ENCODE results near the gene SUV39H2. TPM values are rescaled to one million over a fixed set of nuclear protein-coding genes. Genes with fewer than 3 reads are reported as not detected.

SUV39H2 gene
- total and polyA plus RNA-seq, 10 of the 15 experiments (the other 5 are each of a cell fraction or from before 2014, with no cell fraction given) = 24.3 to 41.1 (median 30.0) TPM

- Histone ChIP-seq H3K4me3 (no peak overlapping the region), H3K9ac (ENCODE audit: control insufficient read depth, insufficient read depth, low read length) (no peak overlapping the region), H3K79me2 (ENCODE audit: control insufficient read depth, insufficient read depth, low read length) (peaks cover 29% of the 10 kb centered on the region), H3K27me3 (replicated peaks in 1 of 2; ENCODE audit: control insufficient read depth in 2 of 2, insufficient read depth in 2 of 2, low read length in 1 of 2) (no peaks in the 10 kb centered on the region), H3K4me1 (ENCODE audit: control insufficient read depth, insufficient read depth, low read length) (peaks cover 7% of the 10 kb centered on the region; the same call in 1 of the 2 replicates), H2AFZ (ENCODE audit: control insufficient read depth, low read depth, low read length) (no peak overlapping the region), H3K9me3 (replicated peaks; ENCODE audit: control insufficient read depth, insufficient read depth, low read length) (no peaks in the 10 kb centered on the region), H3K27ac (ENCODE audit: control insufficient read depth, insufficient read depth) (no peak overlapping the region), H4K20me1 (ENCODE audit: control insufficient read depth, insufficient read depth) (no peaks in the 10 kb centered on the region), H3K36me3 (ENCODE audit: control insufficient read depth in 2 of 2, insufficient read depth in 2 of 2, low read length in 1 of 2) (0 out of 4 replicates have a peak, but pooled peaks cover 0 to under 1% of the 10 kb centered on the region in 2 experiments), H3K4me2 (ENCODE audit: control insufficient read depth, insufficient read depth) (no peak overlapping the region)
- intact Hi-C loops (cut with micrococcal nuclease; ENCODE audit: unreplicated experiment) (loop anchor here (5.0 kb wide), 4 partner anchors 41 to 339 kb away; partner anchors contain the start of genes DCLRE1C and SUV39H2), in situ Hi-C loops (cut with MboI) (no loop called here)
- ChIA-PET POLR2A (interaction anchor here (1.2 to 3.4 kb wide), 4 partner anchors 42 to 116 kb away, joined by 3 to 18 read pairs (median 6); partner anchors contain the start of gene SUV39H2), CTCF (interaction anchor here (0.8 to 3.9 kb wide), 10 partner anchors 9 to 333 kb away, joined by 3 to 44 read pairs (median 14); partner anchors contain the start of gene SUV39H2), RAD21 (ENCODE audit: unreplicated experiment) (interaction anchor here (0.7 to 2.4 kb wide), 6 partner anchors 13 to 338 kb away, joined by 3 to 10 read pairs (median 4); no protein-coding TSS in a partner anchor), SMC1A (ENCODE audit: uncharacterized antibody, unreplicated experiment) (interaction anchor here (0.6 to 3.7 kb wide), 12 partner anchors 10 to 328 kb away, joined by 3 to 33 read pairs (median 6); partner anchors contain the start of gene DCLRE1C)
- BruUV-seq (replicated peaks) = no TSS peak
- FAIRE-seq (no peak), ATAC-seq (no peak), DNase-seq (ENCODE audit: low read depth, low spot score) (no peak)
- 97% methylated on average over 2 of the region's 2 CpGs for WGBS (ENCODE audit: insufficient coverage, insufficient replicate concordance, low lambda C conversion rate, missing lambda C conversion rate)
- TF ChIP-seq JUNB (IDR thresholded peaks at IDR 0.05) (no peak), PAX5 (IDR thresholded peaks at IDR 0.05; ENCODE audit: borderline replicate concordance, low read depth, low read length) (no peak), ZNF384 (IDR thresholded peaks at IDR 0.05; ENCODE audit: borderline replicate concordance, low read depth, low read length) (no peak), NR2C1 (IDR thresholded peaks at IDR 0.05) (no peak), TCF7 (IDR thresholded peaks at IDR 0.05; ENCODE audit: borderline replicate concordance) (no peak), SIX5 (IDR thresholded peaks at IDR 0.05; ENCODE audit: low read depth, low read length, severe bottlenecking) (no peak), MLLT1 (IDR thresholded peaks at IDR 0.05) (no peak), ZNF687 (IDR thresholded peaks at IDR 0.05) (no peak)
- TF ChIP-seq, protein P1, sequence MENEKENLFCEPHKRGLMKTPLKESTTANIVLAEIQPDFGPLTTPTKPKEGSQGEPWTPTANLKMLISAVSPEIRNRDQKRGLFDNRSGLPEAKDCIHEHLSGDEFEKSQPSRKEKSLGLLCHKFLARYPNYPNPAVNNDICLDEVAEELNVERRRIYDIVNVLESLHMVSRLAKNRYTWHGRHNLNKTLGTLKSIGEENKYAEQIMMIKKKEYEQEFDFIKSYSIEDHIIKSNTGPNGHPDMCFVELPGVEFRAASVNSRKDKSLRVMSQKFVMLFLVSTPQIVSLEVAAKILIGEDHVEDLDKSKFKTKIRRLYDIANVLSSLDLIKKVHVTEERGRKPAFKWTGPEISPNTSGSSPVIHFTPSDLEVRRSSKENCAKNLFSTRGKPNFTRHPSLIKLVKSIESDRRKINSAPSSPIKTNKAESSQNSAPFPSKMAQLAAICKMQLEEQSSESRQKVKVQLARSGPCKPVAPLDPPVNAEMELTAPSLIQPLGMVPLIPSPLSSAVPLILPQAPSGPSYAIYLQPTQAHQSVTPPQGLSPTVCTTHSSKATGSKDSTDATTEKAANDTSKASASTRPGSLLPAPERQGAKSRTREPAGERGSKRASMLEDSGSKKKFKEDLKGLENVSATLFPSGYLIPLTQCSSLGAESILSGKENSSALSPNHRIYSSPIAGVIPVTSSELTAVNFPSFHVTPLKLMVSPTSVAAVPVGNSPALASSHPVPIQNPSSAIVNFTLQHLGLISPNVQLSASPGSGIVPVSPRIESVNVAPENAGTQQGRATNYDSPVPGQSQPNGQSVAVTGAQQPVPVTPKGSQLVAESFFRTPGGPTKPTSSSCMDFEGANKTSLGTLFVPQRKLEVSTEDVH (IDR thresholded peaks at IDR 0.05; ENCODE audit: low read depth, partially characterized antibody) = no peak
- TF ChIP-seq, protein P2, sequence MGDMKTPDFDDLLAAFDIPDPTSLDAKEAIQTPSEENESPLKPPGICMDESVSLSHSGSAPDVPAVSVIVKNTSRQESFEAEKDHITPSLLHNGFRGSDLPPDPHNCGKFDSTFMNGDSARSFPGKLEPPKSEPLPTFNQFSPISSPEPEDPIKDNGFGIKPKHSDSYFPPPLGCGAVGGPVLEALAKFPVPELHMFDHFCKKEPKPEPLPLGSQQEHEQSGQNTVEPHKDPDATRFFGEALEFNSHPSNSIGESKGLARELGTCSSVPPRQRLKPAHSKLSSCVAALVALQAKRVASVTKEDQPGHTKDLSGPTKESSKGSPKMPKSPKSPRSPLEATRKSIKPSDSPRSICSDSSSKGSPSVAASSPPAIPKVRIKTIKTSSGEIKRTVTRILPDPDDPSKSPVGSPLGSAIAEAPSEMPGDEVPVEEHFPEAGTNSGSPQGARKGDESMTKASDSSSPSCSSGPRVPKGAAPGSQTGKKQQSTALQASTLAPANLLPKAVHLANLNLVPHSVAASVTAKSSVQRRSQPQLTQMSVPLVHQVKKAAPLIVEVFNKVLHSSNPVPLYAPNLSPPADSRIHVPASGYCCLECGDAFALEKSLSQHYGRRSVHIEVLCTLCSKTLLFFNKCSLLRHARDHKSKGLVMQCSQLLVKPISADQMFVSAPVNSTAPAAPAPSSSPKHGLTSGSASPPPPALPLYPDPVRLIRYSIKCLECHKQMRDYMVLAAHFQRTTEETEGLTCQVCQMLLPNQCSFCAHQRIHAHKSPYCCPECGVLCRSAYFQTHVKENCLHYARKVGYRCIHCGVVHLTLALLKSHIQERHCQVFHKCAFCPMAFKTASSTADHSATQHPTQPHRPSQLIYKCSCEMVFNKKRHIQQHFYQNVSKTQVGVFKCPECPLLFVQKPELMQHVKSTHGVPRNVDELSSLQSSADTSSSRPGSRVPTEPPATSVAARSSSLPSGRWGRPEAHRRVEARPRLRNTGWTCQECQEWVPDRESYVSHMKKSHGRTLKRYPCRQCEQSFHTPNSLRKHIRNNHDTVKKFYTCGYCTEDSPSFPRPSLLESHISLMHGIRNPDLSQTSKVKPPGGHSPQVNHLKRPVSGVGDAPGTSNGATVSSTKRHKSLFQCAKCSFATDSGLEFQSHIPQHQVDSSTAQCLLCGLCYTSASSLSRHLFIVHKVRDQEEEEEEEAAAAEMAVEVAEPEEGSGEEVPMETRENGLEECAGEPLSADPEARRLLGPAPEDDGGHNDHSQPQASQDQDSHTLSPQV (IDR thresholded peaks at IDR 0.05) = no peak
Observed at GRCh38 chr10:14836208-14836607, 42.5 kb upstream of the SUV39H2 start.

Measured in GM12878 (cell line).